Kidney tubule cell (primary cell): ENCODE results near the gene SIPA1L3.
"Not testable (repeated sequence)": the region's sequence is repeated elsewhere in the genome, so short reads cannot be mapped to it uniquely, and the experiment has no call there.

Experiments
- DNase-seq: peaks from one replicate; pipeline ENCODE4 v3.0.0-alpha.2; 2018; ENCODE audit warnings: low spot score

Gene SIPA1L3

GRCh38 chr19:38213469-38213868 lies 306.5 kb downstream of the SIPA1L3 start:
- DNase-seq = no peak

- DNase-seq = peak; percentile 92
Observed at GRCh38 chr19:38213911-38214625, 307.1 kb downstream of the SIPA1L3 start.

- no peak for DNase-seq
Observed at GRCh38 chr19:38216785-38217641, 310.0 kb downstream of the SIPA1L3 start.

- DNase-seq = no peak
Observed at GRCh38 chr19:38218204-38218603, 311.2 kb downstream of the SIPA1L3 start.

GRCh38 chr19:38219221-38219620 lies 312.2 kb downstream of the SIPA1L3 start:
- DNase-seq = no peak

GRCh38 chr19:38221421-38221820 lies 314.4 kb downstream of the SIPA1L3 start:
- no peak for DNase-seq

GRCh38 chr19:38221919-38222830 lies 315.2 kb downstream of the SIPA1L3 start:
- DNase-seq = peak; percentile 47

- no peak for DNase-seq
Observed at GRCh38 chr19:38223119-38223523, 316.1 kb downstream of the SIPA1L3 start.

- DNase-seq = no peak
Observed at GRCh38 chr19:38223617-38224013, 316.6 kb downstream of the SIPA1L3 start.

GRCh38 chr19:38224014-38224862 lies 317.2 kb downstream of the SIPA1L3 start, which contains the start of gene DPF1:
DPF1 (minus strand) TSS chr19:38224222; CDS start chr19:38224142, 80 bp downstream.
- peak; percentile 79 for DNase-seq

GRCh38 chr19:38224863-38225218 lies 317.8 kb downstream of the SIPA1L3 start:
- DNase-seq = not testable (repeated sequence)

- no peak for DNase-seq
Observed at GRCh38 chr19:38227287-38228004, 320.4 kb downstream of the SIPA1L3 start.

GRCh38 chr19:38228005-38228377 lies 321.0 kb downstream of the SIPA1L3 start:
- DNase-seq = no peak

- no peak for DNase-seq
Observed at GRCh38 chr19:38228491-38229439, 321.8 kb downstream of the SIPA1L3 start.

GRCh38 chr19:38229585-38230073 lies 322.6 kb downstream of the SIPA1L3 start:
- DNase-seq = peak; percentile 42

- DNase-seq = not testable (repeated sequence)
Observed at GRCh38 chr19:38230506-38231133, 323.6 kb downstream of the SIPA1L3 start.

- DNase-seq = no peak
Observed at GRCh38 chr19:38231918-38232317, 324.9 kb downstream of the SIPA1L3 start.

- DNase-seq = peak; percentile 73
Observed at GRCh38 chr19:38233740-38234251, 326.8 kb downstream of the SIPA1L3 start.
